Activated T-cell treated with anti-CD3 and anti-CD28 coated beads, Interleukin-2, amount 50 U/mL, for 4 hours (primary cell): Measurements from ENCODE around the gene SAMD5. TPM values are rescaled to one million over a fixed set of nuclear protein-coding genes. Genes with fewer than 3 reads are reported as not detected.

Experiments
- ATAC-seq, 2 donors: fragments of 200-7000 bp; cut with Tn5 transposase; one replicate each; pipeline ENCODE4 v1.10.0; 2021
- DNase-seq: peaks from one replicate; pipeline ENCODE4 v3.0.0-alpha.2; 2020
- H3K27me3 Mint-ChIP-seq: one replicate; pipeline ENCODE4 v1.8.0; 2021; ENCODE audit warnings: low read depth, mixed read lengths
- H3K36me3 Mint-ChIP-seq: one replicate; pipeline ENCODE4 v1.8.0; 2022; ENCODE audit warnings: mixed read lengths; ENCODE audit not compliant: insufficient read depth
- H3K4me1 Mint-ChIP-seq: one replicate; pipeline ENCODE4 v1.8.0; 2021; ENCODE audit warnings: low read depth, mixed read lengths
- H3K4me3 Mint-ChIP-seq: one replicate; pipeline ENCODE4 v1.8.0; 2021; ENCODE audit warnings: mild to moderate bottlenecking, moderate library complexity, mixed read lengths
- H3K9me3 Mint-ChIP-seq: one replicate; pipeline ENCODE4 v1.8.0; 2021; ENCODE audit warnings: mixed read lengths
- total RNA-seq, 3 donors: library from RNA; stranded (reverse); gene quantifications; one replicate each; pipeline ENCODE4 v1.2.1, GENCODE V29; 2021

SAMD5 gene
- total RNA-seq, 3 donors from 2014 or later, result not detected

DNA sequence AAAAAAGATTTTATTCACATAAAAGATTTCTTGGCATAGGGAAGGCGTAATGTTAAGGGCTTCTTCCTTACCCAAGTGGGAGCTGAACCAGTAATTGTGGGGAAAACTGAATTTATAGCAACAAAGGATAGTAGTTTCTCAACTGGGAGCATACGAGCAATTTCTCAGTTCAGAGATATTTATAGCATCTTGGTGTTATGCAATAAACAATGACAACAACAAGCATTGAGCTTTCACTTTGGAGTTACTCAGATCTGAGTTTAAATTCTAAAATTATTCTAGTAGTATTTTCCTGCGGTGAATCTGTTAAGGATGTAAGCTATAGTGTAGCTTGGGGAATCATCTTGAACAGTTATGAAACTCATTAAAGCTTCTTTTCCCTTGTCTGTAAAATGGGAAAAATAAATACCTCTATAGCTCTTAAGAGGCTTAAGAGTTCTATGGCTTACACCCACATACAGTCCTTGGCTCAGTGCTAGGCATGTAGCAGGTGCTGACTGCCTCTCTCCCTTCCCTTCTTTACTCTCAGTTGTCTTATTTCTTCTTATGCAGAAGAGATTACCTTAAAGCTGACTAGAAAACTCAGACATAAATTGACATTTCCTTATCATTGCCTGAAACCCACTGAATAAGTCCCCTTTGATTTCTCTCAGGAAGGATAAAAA lies 58.8 kb downstream of the SAMD5 start:
- no peaks in the 10 kb centered on the region for H3K9me3 Mint-ChIP-seq
- no peak overlapping the region for H3K4me3 Mint-ChIP-seq
- DNase-seq (no peak), ATAC-seq (no peak)
- H3K36me3 Mint-ChIP-seq, result no peaks in the 10 kb centered on the region
- H3K4me1 Mint-ChIP-seq, result no peaks in the 10 kb centered on the region
- H3K27me3 Mint-ChIP-seq, result peaks cover 2% of the 10 kb centered on the region

DNA sequence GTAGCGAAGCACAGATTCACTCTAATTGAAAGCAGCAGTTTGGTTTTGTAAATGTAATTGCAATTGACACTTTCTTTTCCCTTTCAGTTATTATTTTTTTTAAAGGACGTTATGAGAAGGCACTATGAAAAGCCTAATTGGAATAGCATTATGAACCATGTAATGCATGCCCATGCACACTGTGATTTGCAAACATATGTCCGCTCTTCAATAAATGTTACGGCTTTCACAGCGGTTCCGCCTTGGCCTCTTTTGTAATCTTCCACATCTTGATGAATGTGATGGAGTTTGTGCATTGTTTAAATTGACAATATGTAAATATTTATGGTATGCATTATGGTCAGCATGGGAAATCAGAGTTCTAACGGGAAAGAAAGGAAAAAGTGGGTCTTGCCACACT lies 61.3 kb downstream of the SAMD5 start:
- no peaks in the 10 kb centered on the region for H3K9me3 Mint-ChIP-seq
- H3K36me3 Mint-ChIP-seq, result no peaks in the 10 kb centered on the region
- no peaks in the 10 kb centered on the region for H3K4me1 Mint-ChIP-seq
- no peak for ATAC-seq
- peaks cover 9% of the 10 kb centered on the region for H3K27me3 Mint-ChIP-seq
- no peak overlapping the region for H3K4me3 Mint-ChIP-seq
- no peak for DNase-seq

DNA sequence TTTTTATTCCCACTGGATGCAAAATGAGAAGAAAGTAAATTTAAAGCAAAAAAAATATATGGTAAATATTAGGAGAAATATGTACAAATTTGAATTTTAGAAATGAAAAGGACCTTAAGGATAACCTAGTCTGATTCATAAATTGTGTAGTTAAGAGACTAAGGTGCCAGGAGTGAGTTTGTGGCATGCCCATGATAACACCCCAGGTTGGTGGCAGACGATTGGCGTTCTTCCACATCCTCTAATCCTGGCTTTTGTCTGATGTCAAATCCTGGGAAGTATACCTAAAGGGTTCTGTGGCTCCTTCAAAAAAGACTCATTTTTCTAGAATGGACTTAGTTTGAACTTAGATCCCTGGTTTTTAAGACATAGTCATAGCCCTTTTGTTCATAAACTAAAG lies 62.2 kb downstream of the SAMD5 start:
- DNase-seq, result no peak
- no peak for ATAC-seq

DNA sequence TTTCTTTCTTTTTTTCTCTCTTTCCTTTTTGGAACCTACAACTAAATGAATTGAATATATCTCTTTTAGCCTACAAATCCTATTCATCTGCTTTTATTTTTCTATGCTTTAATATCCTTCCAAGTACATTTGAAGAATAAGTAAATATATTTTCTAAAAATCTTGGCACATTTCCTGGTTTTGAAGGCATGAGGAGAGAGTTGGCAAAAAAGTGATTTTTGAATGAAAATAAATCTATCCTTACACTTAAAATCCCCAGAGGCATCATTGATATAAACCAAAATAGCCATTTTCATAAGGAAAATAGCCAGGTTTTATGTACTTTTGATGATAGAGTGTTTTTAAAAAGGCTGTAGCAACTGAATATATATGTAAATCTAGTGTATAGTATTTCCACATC lies 69.0 kb downstream of the SAMD5 start:
- Mint-ChIP-seq H3K9me3 (peaks cover 9% of the 10 kb centered on the region), H3K36me3 (no peaks in the 10 kb centered on the region), H3K4me3 (no peak overlapping the region), H3K4me1 (no peaks in the 10 kb centered on the region), H3K27me3 (peaks cover 7% of the 10 kb centered on the region)
- no peak for DNase-seq
- no peak for ATAC-seq

More for the DNA sequence above, 62.2 kb downstream of the SAMD5 start:
- no peaks in the 10 kb centered on the region for H3K9me3 Mint-ChIP-seq
- no peak overlapping the region for H3K4me3 Mint-ChIP-seq
- no peaks in the 10 kb centered on the region for H3K4me1 Mint-ChIP-seq
- no peaks in the 10 kb centered on the region for H3K36me3 Mint-ChIP-seq
- peaks cover 9% of the 10 kb centered on the region for H3K27me3 Mint-ChIP-seq

DNA sequence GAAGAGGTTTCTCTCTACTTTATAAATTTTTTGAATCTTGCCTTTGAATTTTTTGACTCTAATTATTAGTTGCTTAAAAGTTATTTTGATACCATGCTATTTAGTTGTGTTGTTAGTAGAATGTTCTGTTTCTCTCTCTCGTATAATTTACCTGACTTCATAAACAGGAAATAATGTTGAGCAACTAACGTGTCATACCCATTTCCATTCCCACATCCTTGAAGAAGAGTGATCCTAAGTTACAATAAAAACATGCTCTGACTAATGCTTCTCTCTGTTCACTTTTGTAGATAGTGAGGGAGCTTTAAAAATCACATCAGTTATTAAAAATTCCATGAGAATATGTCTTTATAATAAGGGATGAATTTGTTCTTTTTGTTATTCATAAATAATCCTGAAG lies 69.7 kb downstream of the SAMD5 start:
- Mint-ChIP-seq H3K4me3 (no peak overlapping the region), H3K36me3 (no peaks in the 10 kb centered on the region), H3K27me3 (peaks cover 5% of the 10 kb centered on the region), H3K9me3 (peaks cover 9% of the 10 kb centered on the region), H3K4me1 (no peaks in the 10 kb centered on the region)
- ATAC-seq (no peak), DNase-seq (no peak)

DNA sequence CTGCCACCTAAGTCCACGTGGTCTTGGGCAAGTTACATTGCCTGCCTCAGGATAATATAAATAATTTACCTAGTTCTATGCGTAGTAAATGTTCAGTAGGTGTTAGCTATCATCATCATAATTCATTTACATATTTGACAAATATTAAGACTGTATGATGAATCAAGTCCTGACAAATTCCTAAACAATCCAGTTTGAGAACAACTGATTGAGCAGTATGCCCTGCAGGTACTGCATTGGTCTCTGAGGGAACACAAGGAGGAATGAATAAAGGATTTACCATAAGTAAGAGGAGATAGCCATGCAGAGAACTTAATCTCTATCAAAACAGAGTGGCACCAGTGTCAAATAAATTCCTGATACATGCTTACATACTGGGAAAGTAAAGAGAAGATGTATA lies 70.4 kb downstream of the SAMD5 start:
- Mint-ChIP-seq H3K36me3 (no peaks in the 10 kb centered on the region), H3K9me3 (peaks cover 9% of the 10 kb centered on the region), H3K4me1 (no peaks in the 10 kb centered on the region), H3K27me3 (no peaks in the 10 kb centered on the region), H3K4me3 (no peak overlapping the region)
- no peak for DNase-seq
- ATAC-seq, result no peak

DNA sequence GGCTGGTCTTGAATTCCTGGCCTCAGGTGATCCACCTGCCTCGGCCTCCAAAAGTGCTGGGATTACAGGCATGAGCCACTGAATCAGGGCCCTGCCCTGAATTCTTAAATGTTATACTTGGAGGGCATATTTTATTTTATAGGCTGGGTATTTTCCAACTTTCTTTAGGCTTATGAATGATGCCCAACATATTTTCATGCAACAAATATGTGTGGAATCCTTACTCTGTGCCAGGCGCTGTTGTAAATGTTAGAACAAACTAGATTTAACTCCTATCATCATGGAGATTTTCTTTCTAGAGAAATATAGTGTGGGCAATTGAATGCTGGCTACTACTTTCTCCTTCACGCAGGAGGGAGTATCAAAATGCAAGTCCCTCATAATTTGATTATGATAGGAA lies 71.2 kb downstream of the SAMD5 start:
- Mint-ChIP-seq H3K9me3 (peaks cover 9% of the 10 kb centered on the region), H3K36me3 (no peaks in the 10 kb centered on the region), H3K4me1 (no peaks in the 10 kb centered on the region), H3K27me3 (no peaks in the 10 kb centered on the region), H3K4me3 (no peak overlapping the region)
- ATAC-seq (no peak), DNase-seq (no peak)

DNA sequence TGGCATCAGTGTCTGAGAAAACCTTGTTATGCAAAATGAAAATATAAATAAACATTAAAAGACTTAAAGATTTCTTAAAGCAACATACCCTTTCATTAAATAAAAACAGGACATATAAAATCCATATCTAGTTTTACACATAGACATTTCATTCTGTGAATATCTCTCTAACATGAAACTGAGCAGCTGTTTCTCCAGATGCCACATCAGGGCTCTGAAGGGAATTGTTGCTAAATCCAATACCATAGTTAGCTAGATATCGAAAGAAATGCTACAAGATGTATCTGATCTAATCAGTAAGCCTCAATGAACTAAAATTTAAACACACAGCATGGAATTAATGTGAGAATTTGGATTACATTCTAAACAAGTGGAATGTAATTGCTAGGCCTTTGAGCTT lies 74.5 kb downstream of the SAMD5 start:
- Mint-ChIP-seq H3K4me3 (no peak overlapping the region), H3K4me1 (no peaks in the 10 kb centered on the region), H3K36me3 (no peaks in the 10 kb centered on the region), H3K27me3 (no peaks in the 10 kb centered on the region), H3K9me3 (peaks cover 9% of the 10 kb centered on the region)
- DNase-seq (no peak), ATAC-seq (no peak)

DNA sequence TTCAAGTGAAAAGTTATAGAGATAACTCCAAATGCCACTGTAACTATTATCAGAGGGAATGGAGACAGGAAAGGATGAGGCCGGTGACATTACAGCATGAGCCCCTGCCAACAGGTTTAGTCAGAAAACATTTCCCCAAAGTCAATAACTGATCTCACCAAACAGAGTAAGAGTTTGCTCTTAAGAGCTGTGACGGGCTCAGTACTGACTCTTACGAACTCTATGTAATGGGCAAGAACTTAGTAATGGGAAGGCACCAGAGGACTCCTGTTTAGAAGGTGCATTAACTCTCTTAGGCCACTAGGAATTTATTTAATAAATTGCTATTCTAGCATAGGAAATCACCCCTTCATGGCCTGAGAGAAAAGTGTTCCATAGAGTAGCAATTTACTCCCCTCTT lies 76.8 kb downstream of the SAMD5 start:
- no peaks in the 10 kb centered on the region for H3K9me3 Mint-ChIP-seq
- no peaks in the 10 kb centered on the region for H3K4me1 Mint-ChIP-seq
- DNase-seq (no peak), ATAC-seq (no peak)
- H3K27me3 Mint-ChIP-seq, result no peaks in the 10 kb centered on the region
- H3K36me3 Mint-ChIP-seq, result no peaks in the 10 kb centered on the region
- no peak overlapping the region for H3K4me3 Mint-ChIP-seq

DNA sequence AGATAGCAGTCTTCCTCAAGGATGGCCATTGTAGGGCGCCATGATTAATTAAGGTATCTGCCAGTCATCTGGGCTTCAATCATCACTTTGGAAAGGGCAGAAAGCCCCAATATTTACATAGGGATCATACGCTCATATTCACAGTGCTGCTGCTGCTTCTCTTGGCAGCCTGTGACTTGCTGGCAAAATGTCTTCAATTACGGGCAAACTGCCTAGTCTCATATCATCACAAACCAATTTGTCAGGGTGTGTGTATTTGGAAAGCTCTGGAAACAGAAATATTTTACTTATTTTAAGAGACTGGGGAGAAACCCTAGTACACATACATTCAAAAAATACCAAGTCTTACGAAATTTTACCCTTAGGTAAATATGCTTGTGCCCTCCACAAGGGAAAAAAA lies 77.6 kb downstream of the SAMD5 start:
- DNase-seq (no peak), ATAC-seq (no peak)
- Mint-ChIP-seq H3K9me3 (no peaks in the 10 kb centered on the region), H3K4me1 (no peaks in the 10 kb centered on the region), H3K27me3 (no peaks in the 10 kb centered on the region), H3K4me3 (no peak overlapping the region), H3K36me3 (no peaks in the 10 kb centered on the region)

DNA sequence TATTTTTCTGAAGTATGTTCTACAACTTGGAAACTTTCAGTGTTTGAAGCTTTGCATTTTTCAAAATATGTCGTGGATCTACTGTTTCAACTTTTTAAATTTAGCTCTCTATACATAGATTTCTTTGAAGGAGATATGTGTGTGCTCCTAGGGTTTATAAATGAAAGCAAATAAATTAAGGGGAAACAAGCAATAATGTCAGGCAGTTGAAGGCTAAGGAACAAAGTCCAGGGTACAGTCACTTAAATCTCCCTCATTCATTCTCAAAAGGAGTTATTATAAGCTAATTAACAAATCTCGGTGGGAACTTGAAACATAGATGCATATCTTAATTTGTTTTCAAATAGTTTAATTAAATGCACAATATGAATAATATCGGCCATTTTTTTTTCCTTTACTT lies 79.4 kb downstream of the SAMD5 start:
- Mint-ChIP-seq H3K27me3 (peaks cover 3% of the 10 kb centered on the region), H3K4me3 (no peak overlapping the region), H3K36me3 (no peaks in the 10 kb centered on the region), H3K9me3 (no peaks in the 10 kb centered on the region), H3K4me1 (no peaks in the 10 kb centered on the region)
- DNase-seq (no peak), ATAC-seq (no peak)

DNA sequence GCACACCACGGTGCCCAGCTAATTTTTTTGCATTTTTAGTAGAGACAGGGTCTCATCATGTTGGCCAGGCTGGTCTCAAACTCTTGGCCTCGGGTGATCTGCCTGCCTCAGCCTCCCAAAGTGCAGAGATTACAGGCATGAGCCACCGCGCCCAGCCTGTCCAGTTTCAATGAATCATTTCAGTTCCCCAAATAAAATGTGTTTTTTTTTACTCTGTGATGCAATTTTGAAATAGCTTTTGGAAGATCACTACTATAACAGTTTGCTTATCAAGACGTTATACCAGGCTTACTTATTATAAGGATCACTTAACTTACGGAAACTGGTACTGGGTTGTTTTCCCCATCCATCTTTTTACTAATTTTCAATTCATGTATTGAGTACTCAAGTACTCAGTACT lies 80.0 kb downstream of the SAMD5 start:
- no peak for DNase-seq
- no peaks in the 10 kb centered on the region for H3K4me1 Mint-ChIP-seq
- H3K36me3 Mint-ChIP-seq, result no peaks in the 10 kb centered on the region
- ATAC-seq, result no peak
- no peak overlapping the region for H3K4me3 Mint-ChIP-seq
- H3K9me3 Mint-ChIP-seq, result no peaks in the 10 kb centered on the region
- H3K27me3 Mint-ChIP-seq, result peaks cover 3% of the 10 kb centered on the region

DNA sequence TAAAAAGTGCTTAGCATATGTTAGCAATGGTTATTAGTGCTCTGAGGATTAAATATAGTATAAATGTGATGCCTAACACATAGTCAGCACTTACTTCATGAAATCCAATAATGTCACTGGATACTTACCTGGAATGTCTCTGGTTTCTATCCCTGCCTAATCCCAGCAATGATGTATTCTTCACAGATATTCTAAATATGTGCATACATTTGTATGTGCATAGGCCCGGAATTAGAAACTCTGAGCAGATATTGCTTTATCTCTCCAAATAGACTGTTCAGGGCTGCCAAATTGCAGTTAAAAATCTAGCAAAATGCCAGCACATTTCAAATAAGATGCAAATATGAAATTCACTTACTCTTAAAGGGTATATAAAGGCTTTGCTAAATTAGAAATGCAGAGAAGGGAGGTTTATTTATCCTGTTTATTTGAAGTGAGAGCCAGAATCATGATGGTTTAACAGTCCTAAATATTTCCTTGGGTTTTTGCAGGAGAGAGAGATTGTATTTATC lies 81.3 kb downstream of the SAMD5 start:
- Mint-ChIP-seq H3K36me3 (no peaks in the 10 kb centered on the region), H3K4me1 (no peaks in the 10 kb centered on the region), H3K4me3 (no peak overlapping the region), H3K9me3 (no peaks in the 10 kb centered on the region), H3K27me3 (peaks cover 3% of the 10 kb centered on the region)
- DNase-seq (no peak), ATAC-seq (no peak)

DNA sequence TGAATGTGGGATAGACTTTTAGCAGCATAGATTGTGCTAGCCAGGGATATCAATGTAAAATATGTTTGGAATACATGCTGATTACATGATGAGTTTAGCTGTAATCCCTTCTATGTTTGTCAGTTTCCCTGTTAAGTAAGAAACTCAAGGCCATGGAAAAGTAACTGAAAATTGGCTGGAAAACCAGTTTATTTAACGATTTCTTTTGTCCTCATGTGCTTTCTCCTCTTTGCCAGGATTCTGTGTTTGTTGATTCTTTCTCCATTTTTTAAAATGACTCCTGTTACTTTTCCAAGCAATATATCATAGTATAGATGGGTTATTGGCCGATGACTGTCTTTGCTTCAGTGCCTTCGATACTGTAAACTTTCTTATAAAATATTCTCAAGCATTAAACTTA lies 87.5 kb downstream of the SAMD5 start:
- ATAC-seq (no peak), DNase-seq (no peak)
- no peak overlapping the region for H3K4me3 Mint-ChIP-seq
- H3K36me3 Mint-ChIP-seq, result no peaks in the 10 kb centered on the region
- H3K9me3 Mint-ChIP-seq, result no peaks in the 10 kb centered on the region
- H3K27me3 Mint-ChIP-seq, result peaks cover 3% of the 10 kb centered on the region
- H3K4me1 Mint-ChIP-seq, result no peaks in the 10 kb centered on the region

DNA sequence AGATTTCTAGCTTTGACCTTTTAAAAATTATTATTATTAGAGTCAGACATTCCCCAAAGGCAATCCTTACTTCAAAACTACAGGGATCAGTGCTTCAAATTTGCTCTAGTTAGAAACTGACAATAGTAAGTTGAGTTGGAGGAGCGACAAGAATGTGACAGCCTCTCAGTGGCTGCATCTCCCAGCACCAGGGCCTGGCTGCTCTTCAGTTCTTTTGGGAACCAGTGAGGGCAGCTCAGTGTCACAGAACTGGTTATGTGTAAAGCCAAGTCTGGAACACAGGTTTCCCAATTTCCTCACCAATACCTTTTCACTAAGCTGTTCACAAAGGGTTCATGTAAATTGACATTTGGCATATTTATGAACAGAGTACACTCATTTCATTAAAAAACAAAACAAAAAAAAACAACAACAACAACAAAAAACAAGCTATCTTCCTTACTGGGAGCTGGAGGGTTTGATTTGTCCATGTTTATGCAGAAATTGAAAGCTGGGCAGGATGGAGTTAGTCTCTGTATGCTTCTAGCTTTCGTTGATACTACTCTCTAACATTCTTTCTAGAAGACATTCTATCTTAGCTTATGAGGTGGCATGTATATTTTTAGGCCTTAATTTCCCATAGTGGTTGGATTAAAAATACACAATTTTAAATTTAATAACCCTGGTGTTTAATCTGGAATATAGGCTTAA lies 95.0 kb downstream of the SAMD5 start:
- DNase-seq (no peak), ATAC-seq (no peak)
- Mint-ChIP-seq H3K4me3 (no peak overlapping the region), H3K27me3 (peaks cover 3% of the 10 kb centered on the region), H3K9me3 (no peaks in the 10 kb centered on the region), H3K4me1 (no peaks in the 10 kb centered on the region), H3K36me3 (no peaks in the 10 kb centered on the region)
